Astrocyte (in vitro differentiated cells and primary cell): Measurements from ENCODE around the gene TNFRSF4.

ENCODE experiments used
- CTCF ChIP-seq: IDR thresholded peaks from 2 replicates; pipeline ENCODE4 v1.5.1; 2011; ENCODE audit warnings: low read depth, mild to moderate bottlenecking, inconsistent platforms, low read length, moderate library complexity; ENCODE audit not compliant: insufficient read depth
- EZH2 ChIP-seq: IDR thresholded peaks from 2 replicates; pipeline ENCODE4 v1.6.1; 2012; ENCODE audit warnings: mild to moderate bottlenecking, low read length, inconsistent platforms; ENCODE audit not compliant: insufficient read depth

GRCh38 chr1:1225913-1226312, 12.0 kb upstream of the TNFRSF4 start:
- TF ChIP-seq CTCF (no peak), EZH2 (no peak)
